HCT116 (cell line): ENCODE data around the gene RSPO1. TPM values are rescaled to one million over a fixed set of nuclear protein-coding genes. Genes with fewer than 3 reads are reported as not detected.

Experiments used
- ATAC-seq: fragments of 200-7000 bp; cut with Tn5 transposase; 2 replicates; pipeline ENCODE4 v1.9.1; 2020; ENCODE audit warnings: mild to moderate bottlenecking, moderate library complexity
- BruUV-seq: library from RNA; stranded (reverse); fragments of 400-500 nt; replicated peaks from 2 replicates; lab custom pipeline; 2021; lab: Mats Ljungman, UMichigan
- CTCF ChIA-PET: fragments of 300-600 bp; sonication (Branson Sonifier 250); formaldehyde crosslinking; loops from one replicate; lab custom pipeline; 2021; ENCODE audit warnings: antibody characterized with exemption; lab: Charles Lee
- POLR2A ChIA-PET: fragments of 300-600, 350-600 bp; sonication (Branson Sonifier 250); formaldehyde crosslinking; loops from one replicate; lab custom pipeline; 2021; ENCODE audit warnings: antibody characterized with exemption; lab: Charles Lee
- RAD21 ChIA-PET, 2 experiments: fragments of 300-600 bp; sonication (Branson Sonifier 250); formaldehyde crosslinking; loops; one replicate each; lab custom pipeline; 2023; ENCODE audit warnings: low total read pairs in 2 of 2; ENCODE audit not compliant: uncharacterized antibody in 2 of 2, unreplicated experiment in 2 of 2, low non-redundant PET in 1 of 2; lab: Charles Lee
- DNase-seq: peaks from one replicate; pipeline ENCODE4 v3.0.0-alpha.2; 2010; ENCODE audit warnings: low read depth, low spot score
- H2AFZ ChIP-seq: fragments of 200-600 bp; shearing (Covaris generic), sonication (generic); 2 replicates; pipeline ENCODE4 v1.6.1; 2017; ENCODE audit warnings: low read depth, mixed run types, mixed read lengths, antibody characterized with exemption, low read length; ENCODE audit not compliant: poor library complexity, severe bottlenecking
- H3K27ac ChIP-seq: 2 replicates; pipeline ENCODE4 v1.5.1; 2012; ENCODE audit warnings: low read depth, low read length
- H3K27me3 ChIP-seq: fragments of 200-600 bp; sonication (generic); 2 replicates; pipeline ENCODE4 v1.6.1; 2016; ENCODE audit warnings: mixed run types, low read length, mixed read lengths; ENCODE audit not compliant: insufficient read depth
- H3K36me3 ChIP-seq, 2 experiments: fragments of 200-500 bp in 1 of 2; fragments of 200-600 bp in 1 of 2; sonication (Bioruptor generic) in 1 of 2; sonication (generic) in 1 of 2; 2 replicates each; pipeline versions ENCODE4 v1.5.1 to v1.6.1; 2014 to 2016; ENCODE audit warnings: low read length in 2 of 2, inconsistent platforms in 1 of 2, mixed read lengths in 1 of 2, mixed run types in 1 of 2; ENCODE audit not compliant: insufficient read depth in 2 of 2, control insufficient read depth in 1 of 2
- H3K4me1 ChIP-seq, 2 experiments: fragments of 200-600 bp in 1 of 2; sonication (generic) in 1 of 2; 2 replicates each; pipeline versions ENCODE4 v1.5.1 to v1.6.1; 2012 to 2017; ENCODE audit warnings: low read length in 2 of 2, inconsistent platforms in 1 of 2, mild to moderate bottlenecking in 1 of 2, mixed read lengths in 1 of 2, mixed run types in 1 of 2, moderate library complexity in 1 of 2; ENCODE audit not compliant: insufficient read depth in 2 of 2, control insufficient read depth in 1 of 2
- H3K4me2 ChIP-seq: fragments of 200-600 bp; sonication (generic); 2 replicates; pipeline ENCODE4 v1.6.1; 2017; ENCODE audit warnings: mixed run types, low read length, mixed read lengths
- H3K4me3 ChIP-seq, 2 experiments: fragments of 200-600 bp in 1 of 2; sonication (generic) in 1 of 2; replicated peaks in 1 of 2; 2 replicates each; pipeline ENCODE4 v1.5.1; 2011 to 2016; ENCODE audit warnings: low read length in 2 of 2, control low read depth in 1 of 2, low read depth in 1 of 2, mild to moderate bottlenecking in 1 of 2, mixed read lengths in 1 of 2, mixed run types in 1 of 2
- H3K79me2 ChIP-seq: fragments of 200-600 bp; sonication (generic); 2 replicates; pipeline ENCODE4 v1.6.1; 2017; ENCODE audit warnings: mild to moderate bottlenecking, mixed run types, low read length, moderate library complexity, mixed read lengths; ENCODE audit not compliant: insufficient read depth
- H3K9ac ChIP-seq: fragments of 200-600 bp; sonication (generic); 2 replicates; pipeline ENCODE4 v1.6.1; 2016; ENCODE audit warnings: low read length, mixed read lengths
- H3K9me2 ChIP-seq: fragments of 200-600 bp; sonication (generic), shearing (Covaris generic); 2 replicates; pipeline ENCODE4 v1.6.1; 2017; ENCODE audit warnings: mixed run types, mild to moderate bottlenecking, moderate library complexity; ENCODE audit not compliant: insufficient read depth
- H3K9me3 ChIP-seq, 2 experiments: fragments of 200-500 bp in 1 of 2; fragments of 200-600 bp in 1 of 2; sonication (Bioruptor generic) in 1 of 2; sonication (generic) in 1 of 2; 2 replicates each; pipeline ENCODE4 v1.6.1; 2014 to 2017; ENCODE audit warnings: low read length in 2 of 2, mixed read lengths in 2 of 2, inconsistent platforms in 1 of 2, low read depth in 1 of 2, mild to moderate bottlenecking in 1 of 2, mixed run types in 1 of 2, moderate library complexity in 1 of 2; ENCODE audit not compliant: control insufficient read depth in 1 of 2, insufficient read depth in 1 of 2
- H4K20me1 ChIP-seq: fragments of 200-600 bp; sonication (generic), shearing (Covaris generic); 2 replicates; pipeline ENCODE4 v1.6.1; 2017; ENCODE audit warnings: mixed run types, mild to moderate bottlenecking, moderate library complexity; ENCODE audit not compliant: insufficient read depth
- CTCF ChIP-seq, 3 experiments: fragments of 200-600 bp in 1 of 3; sonication (generic) in 1 of 3; IDR thresholded peaks in 2 of 3; conservative IDR thresholded peaks in 1 of 3; 2 replicates each; pipeline ENCODE4 v1.5.1; 2012 to 2017; ENCODE audit warnings: low read depth in 2 of 3, low read length in 2 of 3, antibody characterized with exemption in 1 of 3, borderline replicate concordance in 1 of 3, control low read depth in 1 of 3, mild to moderate bottlenecking in 1 of 3, mixed read lengths in 1 of 3, mixed run types in 1 of 3, moderate library complexity in 1 of 3; ENCODE audit not compliant: insufficient read depth in 1 of 3
- EZH2 ChIP-seq: fragments of 200-600 bp; sonication (generic); IDR thresholded peaks from 2 replicates; pipeline ENCODE4 v1.6.1; 2017; ENCODE audit warnings: antibody characterized with exemption, mixed run types
- JUND ChIP-seq: IDR thresholded peaks from 2 replicates; pipeline ENCODE4 v1.6.1; 2012
- RAD21 ChIP-seq: IDR thresholded peaks from 2 replicates; pipeline ENCODE4 v1.6.1; 2012; ENCODE audit warnings: low read depth, mild to moderate bottlenecking
- REST ChIP-seq: IDR thresholded peaks from 2 replicates; pipeline ENCODE4 v1.6.1; 2012; ENCODE audit warnings: low read depth
- SRF ChIP-seq: IDR thresholded peaks from 2 replicates; pipeline ENCODE4 v1.6.1; 2012; ENCODE audit warnings: low read depth
- TCF7L2 ChIP-seq: IDR thresholded peaks from 2 replicates; pipeline ENCODE4 v1.7.0; 2011; ENCODE audit warnings: borderline replicate concordance, inconsistent platforms; ENCODE audit not compliant: insufficient read depth, insufficient read length; ENCODE audit errors: extremely low read depth
- intact Hi-C: fragments of 100-400 bp; cut with micrococcal nuclease; formaldehyde crosslinking; loops from 2 replicates; pipeline ENCODE4 v1.10.0; 2022
- total RNA-seq: library from RNA; stranded (reverse); gene quantifications from one replicate; pipeline ENCODE4 v1.2.1, GENCODE V29; 2021; ENCODE audit not compliant: unreplicated experiment
- TF ChIP-seq, protein P1 (sequence below): IDR thresholded peaks from 2 replicates; pipeline ENCODE4 v1.6.1; 2012

RSPO1 gene
- total RNA-seq, 1 experiment from 2014 or later: 0.15 TPM

DNA sequence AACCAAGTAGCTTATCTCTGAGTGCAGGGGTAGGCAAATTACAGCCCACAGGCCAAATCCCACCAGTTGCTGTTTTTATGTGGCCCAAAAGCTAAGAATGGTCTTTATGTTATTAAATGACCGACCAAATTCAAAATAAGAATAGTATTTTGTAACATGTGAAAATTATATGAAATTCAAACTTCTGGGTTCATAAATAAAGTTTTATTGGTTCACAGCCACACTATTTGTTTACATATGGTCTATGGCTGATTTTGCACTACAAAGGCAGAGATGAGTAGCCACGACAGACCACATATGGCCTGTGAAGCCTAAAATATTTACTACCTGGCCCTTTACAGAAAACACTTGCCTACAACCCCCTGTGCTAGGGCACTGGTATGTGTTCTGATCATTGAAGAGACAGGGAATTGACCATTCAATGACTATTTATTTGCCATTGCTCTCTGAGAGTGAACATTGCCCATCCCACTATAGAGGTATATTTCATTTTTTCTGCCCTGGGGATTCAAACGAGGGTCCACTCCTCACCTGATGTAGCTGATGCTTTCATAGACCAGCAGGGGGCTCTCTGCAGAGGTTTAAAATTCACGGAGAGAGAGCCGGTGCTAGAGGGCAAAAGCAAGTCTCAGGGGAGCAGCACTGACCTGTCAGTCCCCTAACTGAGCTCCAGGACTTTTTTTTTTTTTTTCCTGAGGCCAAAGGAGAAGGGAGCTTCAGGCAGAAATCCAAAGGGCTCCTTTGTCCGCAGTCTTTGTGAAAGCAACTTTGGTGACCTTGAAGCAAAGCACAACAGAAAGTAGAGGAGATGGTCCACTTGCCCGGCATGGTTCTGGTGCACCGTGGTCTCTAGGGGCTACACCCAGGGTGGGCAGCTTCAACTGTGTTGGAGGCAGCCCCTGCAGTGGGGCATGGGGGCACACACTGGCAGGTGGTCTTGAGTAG, 31.7 kb downstream of the RSPO1 start:
- DNase-seq: no peak
- TF ChIP-seq RAD21: peak; percentile 55
- TF ChIP-seq, protein P1, sequence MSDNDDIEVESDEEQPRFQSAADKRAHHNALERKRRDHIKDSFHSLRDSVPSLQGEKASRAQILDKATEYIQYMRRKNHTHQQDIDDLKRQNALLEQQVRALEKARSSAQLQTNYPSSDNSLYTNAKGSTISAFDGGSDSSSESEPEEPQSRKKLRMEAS: no peak
- no peak for TF ChIP-seq JUND
- TF ChIP-seq EZH2: no peak
- no peak for TF ChIP-seq REST
- peak; percentile 72 to 85 (median 81); a peak in 5 of 6 replicates for TF ChIP-seq CTCF (IDR thresholded peaks at IDR 0.05 in 2 of 3, conservative IDR thresholded peaks at IDR 0.05 in 1 of 3; ENCODE audit: borderline replicate concordance in 1 of 3, insufficient read depth in 1 of 3, low read depth in 2 of 3, low read length in 2 of 3)
- TF ChIP-seq SRF: no peak
- no peak for TF ChIP-seq TCF7L2
- intact Hi-C loops: loop anchor here (1.0 kb wide), 1 partner anchor 79 kb away; no protein-coding TSS in a partner anchor
- POLR2A ChIA-PET: interaction anchor here (0.7 kb wide), 1 partner anchor 79 kb away, joined by 3 read pairs; no protein-coding TSS in a partner anchor
- H3K9ac ChIP-seq: no peak overlapping the region
- BruUV-seq: no TSS peak
- no peaks in the 10 kb centered on the region for H3K9me3 ChIP-seq
- CTCF ChIA-PET: interaction anchor here (0.6 to 2.1 kb wide), 10 partner anchors 9 to 404 kb away, joined by 3 to 10 read pairs (median 5); a partner anchor contains a TSS
- H3K4me3 ChIP-seq: no peak overlapping the region
- H3K4me2 ChIP-seq: peak overlapping the region; percentile 26; the same call in 1 of the 2 replicates
- H3K36me3 ChIP-seq: no peaks in the 10 kb centered on the region
- H3K4me1 ChIP-seq: no peaks in the 10 kb centered on the region
- H3K27ac ChIP-seq: no peak overlapping the region
- H3K9me2 ChIP-seq: no peaks in the 10 kb centered on the region
- peak; percentile 93 for ATAC-seq
- H3K79me2 ChIP-seq: no peaks in the 10 kb centered on the region
- H2AFZ ChIP-seq: no peak overlapping the region
- RAD21 ChIA-PET: interaction anchor here in 1 of 2 experiments (0.5 kb wide), 1 partner anchor 179 kb away, joined by 3 read pairs; no protein-coding TSS in a partner anchor
- H3K27me3 ChIP-seq: peaks cover 21% of the 10 kb centered on the region
- H4K20me1 ChIP-seq: no peaks in the 10 kb centered on the region
